Measurements from ENCODE around the gene GSG1L.
"Not testable (repeated sequence)": the region's sequence is repeated elsewhere in the genome, so short reads cannot be mapped to it uniquely, and the experiment has no call there.

Gene GSG1L

GRCh38 chr16:27745348-27745747, 318.2 kb downstream of the GSG1L start:
- no peak for DNase-seq

- DNase-seq, result no peak
These were observed 319.6 kb downstream of the GSG1L start for GRCh38 chr16:27743963-27744362.

GRCh38 chr16:27743001-27743400, 320.5 kb downstream of the GSG1L start:
- not testable (repeated sequence) for DNase-seq

GRCh38 chr16:27742333-27742732, 321.2 kb downstream of the GSG1L start:
- no peak for DNase-seq

GRCh38 chr16:27740496-27741201, 322.9 kb downstream of the GSG1L start:
- DNase-seq, result no peak

- no peak for DNase-seq
These were observed 323.7 kb downstream of the GSG1L start for GRCh38 chr16:27739606-27740357.

GRCh38 chr16:27738596-27738995, 324.9 kb downstream of the GSG1L start:
- no peak for DNase-seq

All from NCI-H2171 treated with DMSO at 0.1 percent for 48 hours (cell line).